SU-DHL-6 (cell line): ENCODE results near the gene ENDOG.

Experiments used
- H2AFZ ChIP-seq: fragments of 200-600 bp; sonication (generic); 2 replicates; pipeline ENCODE4 v1.6.1; 2014; ENCODE audit warnings: low read depth, mild to moderate bottlenecking, moderate library complexity, mixed read lengths, antibody characterized with exemption, low read length; ENCODE audit not compliant: severe bottlenecking
- H3F3A ChIP-seq: fragments of 200-600 bp; shearing (Covaris generic); 2 replicates; pipeline ENCODE4 v1.6.0; 2016; ENCODE audit warnings: antibody characterized with exemption, mild to moderate bottlenecking; ENCODE audit not compliant: insufficient read depth
- H3K27ac ChIP-seq: fragments of 200-600 bp; sonication (generic); 2 replicates; pipeline ENCODE4 v1.5.1; 2016; ENCODE audit warnings: low read depth, mild to moderate bottlenecking, low read length, moderate library complexity, mixed read lengths
- H3K27me3 ChIP-seq: fragments of 200-600 bp; sonication (generic), shearing (Covaris generic); 2 replicates; pipeline ENCODE4 v1.6.0; 2014; ENCODE audit warnings: mild to moderate bottlenecking, low read length
- H3K36me3 ChIP-seq: fragments of 200-600 bp; sonication (generic); 2 replicates; pipeline ENCODE4 v1.6.1; 2014; ENCODE audit warnings: mild to moderate bottlenecking, low read length, mixed read lengths
- H3K4me2 ChIP-seq: fragments of 300-600, 200-600 bp; shearing (Covaris generic), sonication (generic); 2 replicates; pipeline ENCODE4 v1.6.0; 2014; ENCODE audit warnings: low read length, low read depth, mild to moderate bottlenecking; ENCODE audit not compliant: poor library complexity, severe bottlenecking
- H3K4me3 ChIP-seq: fragments of 200-600 bp; sonication (generic); 2 replicates; pipeline ENCODE4 v1.5.1; 2014; ENCODE audit warnings: antibody characterized with exemption, low read length, mild to moderate bottlenecking, mixed read lengths; ENCODE audit not compliant: insufficient read depth, poor library complexity, severe bottlenecking
- H3K79me2 ChIP-seq: fragments of 200-600 bp; sonication (generic); 2 replicates; pipeline ENCODE4 v1.6.1; 2014; ENCODE audit warnings: mild to moderate bottlenecking, low read length, moderate library complexity; ENCODE audit not compliant: insufficient read depth
- H3K9ac ChIP-seq: fragments of 200-600 bp; sonication (generic); 2 replicates; pipeline ENCODE4 v1.7.0; 2014; ENCODE audit warnings: mild to moderate bottlenecking, low read length
- H3K9me2 ChIP-seq: fragments of 200-600 bp; sonication (generic); replicated peaks from 2 replicates; pipeline ENCODE4 v1.6.1; 2014; ENCODE audit warnings: low read length; ENCODE audit not compliant: insufficient read depth
- H3K9me3 ChIP-seq: fragments of 200-600 bp; sonication (generic); 2 replicates; pipeline ENCODE4 v1.6.1; 2014; ENCODE audit warnings: low read length, mixed read lengths; ENCODE audit not compliant: insufficient read depth
- H4K20me1 ChIP-seq: fragments of 200-600 bp; sonication (generic); 2 replicates; pipeline ENCODE4 v1.6.1; 2014; ENCODE audit warnings: low read depth, mild to moderate bottlenecking, antibody characterized with exemption, low read length, moderate library complexity, mixed read lengths
- CTCF ChIP-seq: fragments of 200-600 bp; sonication (generic); IDR thresholded peaks from one replicate; pipeline ENCODE4 v1.5.1; 2017; ENCODE audit warnings: antibody characterized with exemption, mild to moderate bottlenecking, low read length, moderate library complexity; ENCODE audit not compliant: insufficient read depth, poor library complexity, severe bottlenecking
- EZH2phosphoT487 ChIP-seq: fragments of 200-600 bp; sonication (generic), shearing (Covaris generic); conservative IDR thresholded peaks from 2 replicates; pipeline ENCODE4 v1.6.1; 2018; ENCODE audit warnings: mild to moderate bottlenecking, antibody characterized with exemption, low read length, moderate library complexity, mixed read lengths

ENDOG gene

DNA sequence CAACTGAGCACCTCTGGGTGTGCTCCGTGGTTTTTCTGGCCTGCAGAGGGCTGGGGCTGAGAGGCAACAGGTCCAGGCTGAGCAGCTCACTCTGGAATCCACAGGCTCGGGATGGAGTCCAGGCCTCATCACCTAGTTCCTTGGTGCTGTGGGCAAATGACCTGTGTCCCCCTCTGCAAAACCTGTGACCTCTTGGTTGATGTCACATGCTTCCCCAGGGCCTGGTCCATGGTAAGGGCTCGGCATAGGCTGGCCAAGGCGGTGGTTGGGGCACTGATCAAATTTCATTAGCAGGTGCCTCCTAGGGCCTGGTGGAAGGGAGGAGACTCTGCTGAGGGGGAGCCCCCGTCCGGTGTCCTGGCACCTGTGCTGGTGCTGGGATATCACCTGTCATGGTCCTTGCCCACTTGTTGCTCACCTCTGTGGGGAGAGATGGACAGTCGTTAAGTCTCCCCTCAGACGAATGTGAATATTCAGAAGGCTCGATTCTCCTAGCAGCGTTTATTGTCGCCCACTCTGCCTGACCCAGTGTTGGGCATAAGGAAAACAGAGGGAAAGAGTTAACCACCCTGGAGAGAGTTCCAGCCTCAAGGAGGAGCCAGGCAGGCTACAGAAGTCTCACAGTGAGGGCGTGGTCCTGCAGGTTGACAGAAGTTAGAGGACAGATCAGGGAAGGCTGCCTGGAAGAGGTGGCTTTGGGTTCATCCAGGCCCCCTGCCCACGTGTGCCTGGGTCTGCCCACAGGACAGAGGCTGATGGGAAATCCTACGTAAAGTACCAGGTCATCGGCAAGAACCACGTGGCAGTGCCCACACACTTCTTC lies 3.5 kb downstream of the ENDOG start:
- Histone ChIP-seq H3K36me3 (no peaks in the 10 kb centered on the region), H3K4me2 (no peak overlapping the region), H3K9ac (no peak overlapping the region), H3K4me3 (no peak overlapping the region), H4K20me1 (no peaks in the 10 kb centered on the region), H3K9me2 (no peaks in the 10 kb centered on the region), H2AFZ (no peak overlapping the region), H3K27ac (no peak overlapping the region), H3F3A (no peaks in the 10 kb centered on the region), H3K79me2 (no peaks in the 10 kb centered on the region), H3K9me3 (no peaks in the 10 kb centered on the region), H3K27me3 (no peaks in the 10 kb centered on the region)
- TF ChIP-seq EZH2phosphoT487 (no peak), CTCF (no peak)

DNA sequence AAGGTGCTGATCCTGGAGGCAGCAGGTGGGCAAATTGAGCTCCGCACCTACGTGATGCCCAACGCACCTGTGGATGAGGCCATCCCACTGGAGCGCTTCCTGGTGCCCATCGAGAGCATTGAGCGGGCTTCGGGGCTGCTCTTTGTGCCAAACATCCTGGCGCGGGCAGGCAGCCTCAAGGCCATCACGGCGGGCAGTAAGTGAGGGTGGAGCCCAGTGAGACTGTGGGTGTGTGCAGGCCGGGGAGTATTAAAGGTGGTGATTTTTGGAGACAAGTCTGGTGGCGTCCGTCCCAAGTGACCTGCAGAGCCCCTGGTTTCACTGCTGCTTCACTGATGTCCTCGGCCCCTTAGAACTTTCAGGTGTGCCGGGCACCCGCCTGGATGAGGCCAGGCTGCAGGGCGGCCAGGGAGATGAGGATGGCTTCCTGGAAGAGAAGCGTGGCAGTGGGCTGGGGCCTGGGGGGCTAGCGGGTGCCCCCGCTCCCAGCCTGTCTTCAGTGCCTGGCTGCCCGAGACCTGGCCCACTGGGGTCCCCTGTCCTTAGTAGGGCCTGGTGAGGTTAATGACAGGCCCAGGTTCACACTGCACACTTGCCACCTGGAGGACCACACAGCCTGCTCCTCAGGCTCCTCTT lies 4.2 kb downstream of the ENDOG start:
- H3K9me3 ChIP-seq, result no peaks in the 10 kb centered on the region
- no peak overlapping the region for H3K4me2 ChIP-seq
- H3K9me2 ChIP-seq, result no peaks in the 10 kb centered on the region
- no peak overlapping the region for H3K27ac ChIP-seq
- no peak overlapping the region for H3K9ac ChIP-seq
- no peak overlapping the region for H2AFZ ChIP-seq
- no peak overlapping the region for H3K4me3 ChIP-seq
- no peaks in the 10 kb centered on the region for H4K20me1 ChIP-seq
- no peaks in the 10 kb centered on the region for H3K79me2 ChIP-seq
- H3K36me3 ChIP-seq, result no peaks in the 10 kb centered on the region
- no peaks in the 10 kb centered on the region for H3F3A ChIP-seq
- H3K27me3 ChIP-seq, result no peaks in the 10 kb centered on the region
- TF ChIP-seq CTCF (no peak), EZH2phosphoT487 (no peak)

- H3F3A ChIP-seq, result no peaks in the 10 kb centered on the region
- H2AFZ ChIP-seq, result no peak overlapping the region
- H4K20me1 ChIP-seq, result no peaks in the 10 kb centered on the region
- H3K9me2 ChIP-seq, result no peaks in the 10 kb centered on the region
- H3K36me3 ChIP-seq, result no peaks in the 10 kb centered on the region
- no peak for TF ChIP-seq EZH2phosphoT487
- TF ChIP-seq CTCF, result no peak
- peaks cover 2% of the 10 kb centered on the region; the same call in 1 of the 2 replicates for H3K79me2 ChIP-seq
- no peaks in the 10 kb centered on the region for H3K9me3 ChIP-seq
- no peak overlapping the region for H3K4me2 ChIP-seq
- H3K4me3 ChIP-seq, result no peak overlapping the region
- H3K27ac ChIP-seq, result no peak overlapping the region
- no peaks in the 10 kb centered on the region for H3K27me3 ChIP-seq
- H3K9ac ChIP-seq, result no peak overlapping the region
Measured at GRCh38 chr9:128823362-128823902, 5.1 kb downstream of the ENDOG start.
